Activated CD4-positive, alpha-beta T cell treated with anti-CD3 and anti-CD28 coated beads, Interleukin-2, amount 10 ng/mL, durations not matched to agents 7 days and 5 days (primary cell): ENCODE results near the gene MUC20. TPM values are rescaled to one million over a fixed set of nuclear protein-coding genes. Genes with fewer than 3 reads are reported as not detected.

Experiments
- CTCF ChIA-PET: fragments of 350-600 bp; sonication (Branson Sonifier 250); formaldehyde crosslinking; loops from one replicate; lab custom pipeline; 2021; ENCODE audit warnings: antibody characterized with exemption; lab: Charles Lee
- POLR2A ChIA-PET: fragments of 350-600 bp; sonication (Branson Sonifier 250); formaldehyde crosslinking; loops from one replicate; lab custom pipeline; 2021; ENCODE audit warnings: antibody characterized with exemption; lab: Charles Lee
- DNase-seq: peaks from one replicate; pipeline ENCODE4 v3.0.0-alpha.2; 2020
- H3K27ac Mint-ChIP-seq: one replicate; pipeline ENCODE4 v1.8.0; 2021; ENCODE audit warnings: mild to moderate bottlenecking, moderate library complexity, mixed read lengths
- H3K27me3 Mint-ChIP-seq: one replicate; pipeline ENCODE4 v1.8.0; 2021; ENCODE audit warnings: mixed read lengths
- H3K36me3 Mint-ChIP-seq: one replicate; pipeline ENCODE4 v1.8.0; 2021; ENCODE audit warnings: low read depth, mixed read lengths
- H3K4me1 Mint-ChIP-seq: one replicate; pipeline ENCODE4 v1.8.0; 2021; ENCODE audit warnings: mixed read lengths
- H3K4me3 Mint-ChIP-seq: one replicate; pipeline ENCODE4 v1.8.0; 2021; ENCODE audit warnings: mild to moderate bottlenecking, moderate library complexity, mixed read lengths
- H3K9me3 Mint-ChIP-seq: one replicate; pipeline ENCODE4 v1.8.0; 2021; ENCODE audit warnings: mixed read lengths
- total RNA-seq, 2 experiments: library from RNA; stranded (reverse); gene quantifications; one replicate each; pipeline ENCODE4 v1.2.3, GENCODE V29; 2021

Gene MUC20
- total RNA-seq, 2 experiments from 2014 or later, result 1.2 to 1.4 TPM

- Mint-ChIP-seq H3K27ac (no peak overlapping the region), H3K27me3 (no peaks in the 10 kb centered on the region), H3K36me3 (no peaks in the 10 kb centered on the region), H3K9me3 (no peaks in the 10 kb centered on the region), H3K4me3 (no peak overlapping the region), H3K4me1 (peaks cover 21% of the 10 kb centered on the region)
- POLR2A ChIA-PET, result no interaction called here
- no peak for DNase-seq
- CTCF ChIA-PET, result no interaction called here
These were observed 31.3 kb downstream of the MUC20 start for GRCh38 chr3:195752066-195752465.

- CTCF ChIA-PET, result interaction anchor here (0.6 kb wide), 1 partner anchor 306 kb away, joined by 3 read pairs; no protein-coding TSS in a partner anchor
- peak overlapping the region; percentile 19 for H3K27ac Mint-ChIP-seq
- H3K36me3 Mint-ChIP-seq, result no peaks in the 10 kb centered on the region
- POLR2A ChIA-PET, result no interaction called here
- peaks cover 2% of the 10 kb centered on the region for H3K27me3 Mint-ChIP-seq
- H3K4me1 Mint-ChIP-seq, result peaks cover 21% of the 10 kb centered on the region
- no peak overlapping the region for H3K4me3 Mint-ChIP-seq
- H3K9me3 Mint-ChIP-seq, result no peaks in the 10 kb centered on the region
- no peak for DNase-seq
These were observed 32.0 kb downstream of the MUC20 start for GRCh38 chr3:195752546-195753331.

- no peak for DNase-seq
- H3K4me1 Mint-ChIP-seq, result peaks cover 19% of the 10 kb centered on the region
- peaks cover 3% of the 10 kb centered on the region for H3K27me3 Mint-ChIP-seq
- ChIA-PET CTCF (interaction anchor here (2.2 kb wide), 1 partner anchor 97 kb away, joined by 6 read pairs; no protein-coding TSS in a partner anchor), POLR2A (no interaction called here)
- no peaks in the 10 kb centered on the region for H3K9me3 Mint-ChIP-seq
- no peak overlapping the region for H3K4me3 Mint-ChIP-seq
- H3K36me3 Mint-ChIP-seq, result no peaks in the 10 kb centered on the region
- no peak overlapping the region for H3K27ac Mint-ChIP-seq
These were observed 32.8 kb downstream of the MUC20 start for GRCh38 chr3:195753581-195753980.

GRCh38 chr3:195754141-195754540, 33.4 kb downstream of the MUC20 start:
- H3K4me1 Mint-ChIP-seq, result peaks cover 15% of the 10 kb centered on the region
- CTCF ChIA-PET, result interaction anchor here (2.2 kb wide), 1 partner anchor 96 kb away, joined by 6 read pairs; no protein-coding TSS in a partner anchor
- no peak for DNase-seq
- no peaks in the 10 kb centered on the region for H3K36me3 Mint-ChIP-seq
- no peaks in the 10 kb centered on the region for H3K9me3 Mint-ChIP-seq
- POLR2A ChIA-PET, result no interaction called here
- peaks cover 8% of the 10 kb centered on the region for H3K27me3 Mint-ChIP-seq
- H3K27ac Mint-ChIP-seq, result no peak overlapping the region
- no peak overlapping the region for H3K4me3 Mint-ChIP-seq

GRCh38 chr3:195754906-195755305, 34.1 kb downstream of the MUC20 start:
- Mint-ChIP-seq H3K4me3 (no peak overlapping the region), H3K4me1 (peaks cover 15% of the 10 kb centered on the region), H3K36me3 (no peaks in the 10 kb centered on the region), H3K9me3 (no peaks in the 10 kb centered on the region), H3K27me3 (peaks cover 14% of the 10 kb centered on the region), H3K27ac (no peak overlapping the region)
- no peak for DNase-seq
- POLR2A ChIA-PET, result no interaction called here
- CTCF ChIA-PET, result interaction anchor here (2.2 kb wide), 1 partner anchor 96 kb away, joined by 6 read pairs; no protein-coding TSS in a partner anchor

GRCh38 chr3:195755391-195755790, 34.6 kb downstream of the MUC20 start:
- CTCF ChIA-PET, result interaction anchor here (2.2 kb wide), 1 partner anchor 95 kb away, joined by 6 read pairs; no protein-coding TSS in a partner anchor
- DNase-seq, result no peak
- H3K36me3 Mint-ChIP-seq, result no peaks in the 10 kb centered on the region
- H3K9me3 Mint-ChIP-seq, result no peaks in the 10 kb centered on the region
- H3K27me3 Mint-ChIP-seq, result peaks cover 19% of the 10 kb centered on the region
- no peak overlapping the region for H3K27ac Mint-ChIP-seq
- no peak overlapping the region for H3K4me3 Mint-ChIP-seq
- POLR2A ChIA-PET, result no interaction called here
- peaks cover 15% of the 10 kb centered on the region for H3K4me1 Mint-ChIP-seq

- no peaks in the 10 kb centered on the region for H3K36me3 Mint-ChIP-seq
- CTCF ChIA-PET, result interaction anchor here (2.2 kb wide), 1 partner anchor 95 kb away, joined by 6 read pairs; no protein-coding TSS in a partner anchor
- H3K27ac Mint-ChIP-seq, result no peak overlapping the region
- peaks cover 25% of the 10 kb centered on the region for H3K27me3 Mint-ChIP-seq
- no peaks in the 10 kb centered on the region for H3K9me3 Mint-ChIP-seq
- no peak overlapping the region for H3K4me3 Mint-ChIP-seq
- H3K4me1 Mint-ChIP-seq, result peaks cover 15% of the 10 kb centered on the region
- DNase-seq, result peak; percentile 37
- POLR2A ChIA-PET, result no interaction called here
These were observed 35.3 kb downstream of the MUC20 start for GRCh38 chr3:195755791-195756676.

- CTCF ChIA-PET, result no interaction called here
These were observed 36.6 kb downstream of the MUC20 start for GRCh38 chr3:195757438-195757770.

GRCh38 chr3:195757827-195758226, 37.0 kb downstream of the MUC20 start:
- Mint-ChIP-seq H3K27ac (no peak overlapping the region), H3K4me1 (peaks cover 17% of the 10 kb centered on the region), H3K27me3 (peaks cover 30% of the 10 kb centered on the region), H3K4me3 (no peak overlapping the region), H3K9me3 (no peaks in the 10 kb centered on the region), H3K36me3 (no peaks in the 10 kb centered on the region)
- DNase-seq, result no peak
- ChIA-PET CTCF (no interaction called here), POLR2A (no interaction called here)

More at GRCh38 chr3:195757438-195757770, 36.6 kb downstream of the MUC20 start:
- no peak for DNase-seq
- POLR2A ChIA-PET, result no interaction called here
- H3K36me3 Mint-ChIP-seq, result no peaks in the 10 kb centered on the region
- H3K9me3 Mint-ChIP-seq, result no peaks in the 10 kb centered on the region
- H3K27me3 Mint-ChIP-seq, result peaks cover 30% of the 10 kb centered on the region
- H3K27ac Mint-ChIP-seq, result no peak overlapping the region
- H3K4me1 Mint-ChIP-seq, result peaks cover 17% of the 10 kb centered on the region
- H3K4me3 Mint-ChIP-seq, result no peak overlapping the region

GRCh38 chr3:195758721-195759353, 38.1 kb downstream of the MUC20 start:
- ChIA-PET POLR2A (no interaction called here), CTCF (no interaction called here)
- Mint-ChIP-seq H3K36me3 (no peaks in the 10 kb centered on the region), H3K27me3 (peaks cover 37% of the 10 kb centered on the region), H3K27ac (no peak overlapping the region), H3K4me3 (no peak overlapping the region), H3K9me3 (no peaks in the 10 kb centered on the region), H3K4me1 (peaks cover 15% of the 10 kb centered on the region)
- no peak for DNase-seq

- ChIA-PET CTCF (interaction anchor here (1.2 kb wide), 1 partner anchor 90 kb away, joined by 6 read pairs; no protein-coding TSS in a partner anchor), POLR2A (no interaction called here)
- H3K27ac Mint-ChIP-seq, result no peak overlapping the region
- peaks cover 39% of the 10 kb centered on the region for H3K27me3 Mint-ChIP-seq
- H3K4me3 Mint-ChIP-seq, result no peak overlapping the region
- H3K9me3 Mint-ChIP-seq, result no peaks in the 10 kb centered on the region
- no peak for DNase-seq
- peaks cover 15% of the 10 kb centered on the region for H3K4me1 Mint-ChIP-seq
- H3K36me3 Mint-ChIP-seq, result no peaks in the 10 kb centered on the region
These were observed 39.8 kb downstream of the MUC20 start for GRCh38 chr3:195760345-195761122.

GRCh38 chr3:195761123-195761566, 40.4 kb downstream of the MUC20 start:
- no peak for DNase-seq
- Mint-ChIP-seq H3K4me3 (no peak overlapping the region), H3K36me3 (no peaks in the 10 kb centered on the region), H3K27ac (no peak overlapping the region), H3K9me3 (no peaks in the 10 kb centered on the region), H3K4me1 (peaks cover 9% of the 10 kb centered on the region), H3K27me3 (peaks cover 39% of the 10 kb centered on the region)
- CTCF ChIA-PET, result interaction anchor here (1.2 kb wide), 1 partner anchor 90 kb away, joined by 6 read pairs; no protein-coding TSS in a partner anchor
- POLR2A ChIA-PET, result no interaction called here
